Measurements from ENCODE around the gene WNT7A.

The WNT7A gene

DNA sequence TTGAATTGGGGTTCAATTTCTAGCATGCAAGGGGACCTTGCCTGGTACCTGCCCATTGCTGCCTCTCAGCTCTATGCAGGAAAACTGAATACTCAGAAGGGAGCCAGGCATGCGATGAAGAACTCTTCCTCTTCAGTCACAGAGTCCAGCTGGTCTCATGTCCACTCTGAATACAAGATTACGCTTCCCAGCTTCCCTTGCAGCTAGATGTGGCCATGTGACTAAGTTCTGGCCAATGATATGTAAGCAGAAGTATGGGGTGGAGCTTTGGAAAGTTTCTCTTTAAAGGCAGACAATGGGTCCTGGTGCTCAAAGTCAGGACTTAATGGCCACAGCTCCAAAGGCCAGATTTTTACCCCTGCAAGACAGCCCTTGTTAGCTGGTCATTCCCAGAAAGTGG lies 9.0 kb downstream of the WNT7A start:
- DNase-seq (ENCODE audit: extremely low read depth, insufficient read length) = no peak
- Histone ChIP-seq H3K4me3 (replicated peaks; ENCODE audit: low read depth, low read length) (no peak overlapping the region), H3K27me3 (replicated peaks; ENCODE audit: control insufficient read depth, insufficient read depth, low read length) (peaks cover 2% of the 10 kb centered on the region; the same call in 1 of the 2 replicates), H3K36me3 (ENCODE audit: control insufficient read depth, insufficient read depth, low read length) (no peaks in the 10 kb centered on the region)
- TF ChIP-seq, protein P1, sequence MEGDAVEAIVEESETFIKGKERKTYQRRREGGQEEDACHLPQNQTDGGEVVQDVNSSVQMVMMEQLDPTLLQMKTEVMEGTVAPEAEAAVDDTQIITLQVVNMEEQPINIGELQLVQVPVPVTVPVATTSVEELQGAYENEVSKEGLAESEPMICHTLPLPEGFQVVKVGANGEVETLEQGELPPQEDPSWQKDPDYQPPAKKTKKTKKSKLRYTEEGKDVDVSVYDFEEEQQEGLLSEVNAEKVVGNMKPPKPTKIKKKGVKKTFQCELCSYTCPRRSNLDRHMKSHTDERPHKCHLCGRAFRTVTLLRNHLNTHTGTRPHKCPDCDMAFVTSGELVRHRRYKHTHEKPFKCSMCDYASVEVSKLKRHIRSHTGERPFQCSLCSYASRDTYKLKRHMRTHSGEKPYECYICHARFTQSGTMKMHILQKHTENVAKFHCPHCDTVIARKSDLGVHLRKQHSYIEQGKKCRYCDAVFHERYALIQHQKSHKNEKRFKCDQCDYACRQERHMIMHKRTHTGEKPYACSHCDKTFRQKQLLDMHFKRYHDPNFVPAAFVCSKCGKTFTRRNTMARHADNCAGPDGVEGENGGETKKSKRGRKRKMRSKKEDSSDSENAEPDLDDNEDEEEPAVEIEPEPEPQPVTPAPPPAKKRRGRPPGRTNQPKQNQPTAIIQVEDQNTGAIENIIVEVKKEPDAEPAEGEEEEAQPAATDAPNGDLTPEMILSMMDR (IDR thresholded peaks at IDR 0.05; ENCODE audit: insufficient read depth, low read length, poor library complexity, severe bottlenecking) = no peak

DNA sequence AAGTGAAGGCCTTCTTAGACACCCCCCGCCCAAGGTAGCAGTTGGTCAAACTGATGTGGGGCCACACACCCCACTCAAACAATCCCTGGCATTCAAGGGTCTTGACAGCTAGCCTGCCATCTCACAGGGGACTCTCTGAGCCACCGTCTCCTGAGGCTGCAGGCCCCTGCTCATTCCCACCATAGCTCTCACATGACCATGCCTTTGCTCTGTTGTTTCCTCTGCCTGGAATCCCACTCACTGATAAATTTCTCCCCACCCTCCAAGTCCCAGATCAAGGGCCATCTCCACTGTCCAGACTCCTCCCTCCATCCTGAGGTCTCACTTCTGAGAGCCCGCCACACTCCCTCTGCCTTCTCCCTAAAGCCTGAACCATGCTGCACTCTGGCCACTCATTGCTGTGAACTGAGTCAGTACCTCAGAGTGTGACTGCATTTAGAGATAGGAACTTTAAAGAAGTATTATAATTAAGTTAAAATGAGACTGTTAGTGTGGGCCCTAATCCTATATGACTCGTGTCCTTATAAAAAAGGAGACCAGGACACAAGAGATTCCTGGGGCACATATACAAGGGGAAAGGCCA lies 10.0 kb downstream of the WNT7A start:
- TF ChIP-seq, protein P1 (IDR thresholded peaks at IDR 0.05; ENCODE audit: insufficient read depth, low read length, poor library complexity, severe bottlenecking) = no peak
- peaks cover 2% of the 10 kb centered on the region; the same call in 1 of the 2 replicates for H3K27me3 ChIP-seq (replicated peaks; ENCODE audit: control insufficient read depth, insufficient read depth, low read length)
- no peak for DNase-seq (ENCODE audit: extremely low read depth, insufficient read length)
- H3K36me3 ChIP-seq (ENCODE audit: control insufficient read depth, insufficient read depth, low read length) = no peaks in the 10 kb centered on the region
- no peak overlapping the region for H3K4me3 ChIP-seq (replicated peaks; ENCODE audit: low read depth, low read length)

DNA sequence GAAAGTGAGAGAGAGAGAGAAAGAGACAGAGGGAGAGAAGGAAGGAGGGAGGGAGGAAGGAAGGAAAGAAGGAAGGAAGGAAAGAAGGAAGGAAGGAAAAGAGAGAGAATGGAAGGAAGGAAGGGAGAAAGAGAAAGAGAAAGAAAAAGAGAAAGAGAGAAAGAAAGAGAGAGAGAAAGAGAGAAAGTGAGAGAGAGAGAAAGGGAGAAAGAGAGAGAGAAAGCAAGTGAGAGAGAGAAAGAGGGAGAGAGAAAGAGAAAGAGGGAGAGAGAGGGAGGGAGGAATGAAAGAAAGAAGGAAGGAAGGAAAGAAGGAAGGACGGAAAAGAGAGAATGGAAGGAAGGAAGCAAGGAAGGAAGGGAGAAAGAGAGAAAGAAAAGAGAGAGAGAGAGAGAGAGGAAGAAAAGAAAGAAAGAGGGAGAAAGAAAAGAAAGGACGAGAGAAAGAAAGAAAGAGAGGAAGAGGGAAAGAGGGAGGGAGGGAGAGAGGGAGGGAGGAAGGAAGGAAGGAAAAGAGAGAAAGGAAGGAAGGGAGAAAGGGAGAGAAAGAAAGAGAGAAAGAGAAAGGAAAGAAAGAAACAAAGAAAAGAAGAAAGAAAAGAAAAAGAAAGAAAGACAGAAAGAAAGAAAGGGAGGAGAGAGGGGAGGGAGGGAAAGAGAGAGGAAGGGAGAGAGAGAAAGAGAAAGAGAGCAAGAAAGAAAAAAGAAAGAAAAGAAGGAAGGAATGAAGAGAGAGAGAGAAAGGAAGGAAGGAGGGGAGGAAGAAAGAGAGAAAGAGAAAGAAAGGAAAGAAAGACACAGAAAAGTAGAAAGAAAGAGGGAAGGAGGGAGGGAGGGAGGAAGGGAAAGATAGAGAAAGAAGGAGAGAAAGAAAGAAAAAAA lies 10.8 kb downstream of the WNT7A start:
- no peak for DNase-seq (ENCODE audit: extremely low read depth, insufficient read length)
- TF ChIP-seq, protein P1 (IDR thresholded peaks at IDR 0.05; ENCODE audit: insufficient read depth, low read length, poor library complexity, severe bottlenecking) = no peak
- Histone ChIP-seq H3K4me3 (replicated peaks; ENCODE audit: low read depth, low read length) (no peak overlapping the region), H3K36me3 (ENCODE audit: control insufficient read depth, insufficient read depth, low read length) (no peaks in the 10 kb centered on the region), H3K27me3 (replicated peaks; ENCODE audit: control insufficient read depth, insufficient read depth, low read length) (peaks cover 2% of the 10 kb centered on the region; the same call in 1 of the 2 replicates)

DNA sequence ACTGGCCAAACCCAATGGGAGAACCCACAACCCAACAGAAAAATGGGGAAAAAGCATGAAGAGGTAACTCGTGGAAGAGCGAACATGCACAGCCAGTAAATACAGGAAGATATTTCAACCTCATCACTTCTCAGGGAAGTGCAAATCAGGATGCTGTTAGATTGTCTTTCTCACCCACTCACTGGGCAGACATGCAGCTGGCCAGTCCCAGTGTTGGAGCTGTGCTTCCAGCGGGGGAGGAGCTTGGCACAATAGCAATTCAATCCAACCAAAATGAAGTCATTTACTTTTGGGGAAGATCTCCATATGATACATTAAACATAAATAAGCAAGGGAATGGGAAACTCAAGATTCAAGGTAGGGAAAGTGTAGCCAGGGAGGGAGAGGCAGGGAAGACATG lies 12.1 kb downstream of the WNT7A start:
- Histone ChIP-seq H3K36me3 (ENCODE audit: control insufficient read depth, insufficient read depth, low read length) (no peaks in the 10 kb centered on the region), H3K27me3 (replicated peaks; ENCODE audit: control insufficient read depth, insufficient read depth, low read length) (peaks cover 2% of the 10 kb centered on the region), H3K4me3 (replicated peaks; ENCODE audit: low read depth, low read length) (no peak overlapping the region)
- DNase-seq (ENCODE audit: extremely low read depth, insufficient read length) = no peak
- TF ChIP-seq, protein P1 (IDR thresholded peaks at IDR 0.05; ENCODE audit: insufficient read depth, low read length, poor library complexity, severe bottlenecking) = no peak

DNA sequence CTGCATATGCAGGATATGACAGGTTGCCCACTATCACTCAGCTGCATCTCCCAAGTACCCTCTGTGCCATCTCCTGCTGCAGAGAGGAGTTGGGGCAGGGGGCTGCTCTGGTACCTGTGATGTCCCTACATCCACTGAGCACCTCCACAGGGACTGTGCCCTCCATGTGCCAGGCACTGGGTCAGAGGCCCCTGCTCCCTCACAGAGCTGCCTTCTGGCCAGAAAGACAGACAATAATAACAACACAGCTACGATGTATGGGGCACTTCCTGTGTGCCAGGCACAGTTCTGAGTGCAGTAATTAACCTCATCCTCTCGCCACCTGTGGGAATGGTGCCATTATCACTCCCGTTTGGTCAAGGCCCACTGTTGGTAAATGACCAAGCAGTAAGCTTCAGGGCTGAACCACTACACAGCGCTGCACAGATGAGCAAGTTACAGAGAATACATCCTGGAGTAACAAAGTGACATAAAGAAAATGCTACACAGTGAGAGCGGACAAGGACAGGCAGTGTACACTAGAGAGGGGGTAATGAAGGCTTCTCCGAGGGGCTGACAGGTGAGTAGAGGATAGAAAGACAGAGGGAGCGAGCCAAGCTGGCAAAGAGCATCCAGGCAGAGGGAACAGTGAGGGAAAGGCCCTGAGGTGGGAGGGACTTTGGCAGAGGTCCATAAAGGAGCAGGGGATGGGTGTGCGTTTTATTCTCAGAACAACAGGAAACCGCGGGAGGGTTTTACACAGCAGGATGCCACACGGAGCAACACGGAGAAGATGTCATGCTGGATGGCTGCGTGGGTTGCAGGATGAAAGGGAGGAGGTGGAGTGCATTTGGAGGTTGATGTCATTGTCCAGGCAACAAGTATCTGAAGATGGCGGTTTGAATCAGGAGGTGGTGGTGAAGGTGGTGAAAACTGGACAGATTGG lies 13.6 kb downstream of the WNT7A start:
- Histone ChIP-seq H3K36me3 (ENCODE audit: control insufficient read depth, insufficient read depth, low read length) (no peaks in the 10 kb centered on the region), H3K27me3 (replicated peaks; ENCODE audit: control insufficient read depth, insufficient read depth, low read length) (peaks cover 2% of the 10 kb centered on the region), H3K4me3 (replicated peaks; ENCODE audit: low read depth, low read length) (no peak overlapping the region)
- no peak for DNase-seq (ENCODE audit: extremely low read depth, insufficient read length)
- TF ChIP-seq, protein P1 (IDR thresholded peaks at IDR 0.05; ENCODE audit: insufficient read depth, low read length, poor library complexity, severe bottlenecking) = no peak

Data from GM06990 (cell line).